GM12872 (cell line): ENCODE measurements around the gene ATRN.

ENCODE experiments used
- CTCF ChIP-seq: IDR thresholded peaks from 3 replicates; pipeline ENCODE4 v1.5.1; 2011; ENCODE audit warnings: low read depth, mild to moderate bottlenecking, low read length, moderate library complexity; ENCODE audit not compliant: insufficient read depth

ATRN gene

GRCh38 chr20:3687655-3688054 is 216.8 kb downstream of the ATRN start:
- no peak for TF ChIP-seq CTCF

DNA sequence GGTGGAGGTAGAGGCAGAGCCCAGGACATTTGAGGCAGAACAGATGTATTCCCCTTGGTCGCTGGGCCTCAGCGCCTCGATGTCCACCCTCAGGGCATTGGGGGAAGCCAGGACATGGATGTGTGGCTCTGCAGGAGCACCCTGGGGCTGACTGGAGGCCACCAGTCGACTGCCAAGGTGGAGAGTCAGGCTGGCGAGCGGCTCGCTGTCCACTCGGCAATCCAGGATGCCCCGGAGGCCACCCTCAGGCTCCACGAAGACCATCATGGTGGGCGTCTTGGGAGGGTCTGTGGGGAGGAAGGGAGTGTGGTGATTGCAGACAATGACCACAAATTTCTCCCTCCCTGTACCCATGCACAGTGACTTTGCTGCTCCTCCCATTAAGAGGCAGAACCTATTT is 219.2 kb downstream of the ATRN start:
- TF ChIP-seq CTCF: no peak

- no peak for TF ChIP-seq CTCF
Measured at GRCh38 chr20:3690413-3690812, 219.6 kb downstream of the ATRN start.

DNA sequence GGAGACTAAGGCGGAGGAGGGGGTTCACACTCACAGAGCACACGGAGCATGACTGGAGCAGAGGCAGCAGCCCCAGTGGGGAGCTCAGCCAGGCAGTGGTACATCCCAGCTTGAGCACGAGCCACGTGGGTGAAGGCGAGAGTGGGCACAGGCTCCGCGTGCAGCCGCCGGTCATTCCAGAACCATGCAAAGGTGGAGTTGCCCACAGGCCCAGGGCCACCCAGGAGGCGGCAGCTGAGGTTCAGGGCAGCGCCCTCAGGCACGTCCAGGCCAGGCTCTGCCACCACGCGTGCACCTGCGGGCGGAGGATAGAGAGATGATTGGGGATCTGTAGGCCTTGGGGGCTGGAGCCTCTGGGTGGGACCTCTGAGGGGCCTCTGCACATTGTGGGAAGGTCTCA is 220.5 kb downstream of the ATRN start:
- TF ChIP-seq CTCF: no peak

- no peak for TF ChIP-seq CTCF
Measured at GRCh38 chr20:3691897-3692296, 221.1 kb downstream of the ATRN start.

DNA sequence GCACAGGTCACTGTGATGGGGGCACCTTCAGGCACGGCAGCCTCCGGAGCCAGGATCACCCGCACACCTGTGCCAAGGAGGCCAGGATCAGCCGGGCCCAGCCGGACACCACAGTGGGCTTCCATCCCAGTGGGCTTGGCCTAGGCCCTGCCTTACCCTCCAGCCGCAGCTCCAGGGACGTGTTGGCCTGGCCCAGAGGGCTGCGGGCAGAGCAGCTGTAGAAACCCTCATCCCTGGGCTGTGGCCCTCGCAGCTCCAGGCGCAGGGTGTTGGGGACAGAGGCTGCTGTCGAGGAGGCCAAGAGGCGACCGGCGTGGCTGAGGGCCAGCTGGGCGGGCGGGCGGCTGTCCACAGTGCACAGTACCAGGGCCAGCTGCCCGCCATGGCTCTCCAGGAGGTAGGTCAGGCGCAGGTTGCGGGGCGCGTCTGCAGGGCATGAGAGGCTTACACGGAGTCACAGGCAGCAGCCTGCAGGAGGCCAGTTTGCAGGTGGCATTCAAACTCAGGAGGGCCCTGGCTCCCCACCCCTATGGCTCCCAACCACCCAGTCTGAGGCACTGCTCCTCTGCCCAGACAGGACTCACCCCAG is 222.0 kb downstream of the ATRN start:
- no peak for TF ChIP-seq CTCF

DNA sequence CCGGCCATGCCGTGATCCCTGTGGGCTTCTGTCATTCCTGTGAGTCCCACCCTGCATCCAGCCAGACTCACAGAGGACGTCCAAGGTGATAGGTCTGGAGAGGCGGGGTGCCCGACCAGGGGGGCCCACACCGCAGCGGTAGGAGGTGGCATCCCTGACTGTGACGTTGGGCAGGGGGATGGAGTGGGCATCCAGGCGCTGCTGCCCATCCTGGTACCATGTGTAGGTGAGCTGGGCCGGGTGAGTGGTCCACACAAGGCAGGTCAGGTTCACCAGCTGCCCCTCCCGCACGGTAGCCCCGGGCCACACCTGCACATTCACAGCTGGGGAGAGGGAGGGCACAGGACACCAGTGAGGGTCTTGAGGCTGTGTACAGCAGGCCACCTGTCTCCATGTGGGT is 222.6 kb downstream of the ATRN start:
- TF ChIP-seq CTCF: no peak
